Measurements from ENCODE around the gene VSTM5.

DNA sequence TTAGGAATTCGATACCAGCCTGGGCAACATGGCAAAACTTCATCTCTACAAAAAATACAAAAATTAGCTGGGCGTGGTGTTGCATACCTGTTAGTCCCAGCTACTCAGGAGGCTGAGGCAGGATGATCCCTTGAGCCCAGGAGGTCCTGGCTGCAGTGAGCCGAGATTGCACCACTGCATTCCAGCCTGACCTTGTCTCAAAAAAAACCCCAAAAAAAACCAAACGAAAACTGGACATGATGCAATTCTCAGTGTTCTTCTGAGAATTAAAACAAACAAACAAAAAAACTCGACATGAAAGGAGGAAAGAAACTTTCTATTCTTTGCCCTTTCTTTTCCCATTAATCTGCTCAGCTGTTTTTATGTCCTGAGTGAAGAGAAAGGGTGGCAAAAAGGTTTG, 58.9 kb downstream of the VSTM5 start:
- TF ChIP-seq, protein P1, sequence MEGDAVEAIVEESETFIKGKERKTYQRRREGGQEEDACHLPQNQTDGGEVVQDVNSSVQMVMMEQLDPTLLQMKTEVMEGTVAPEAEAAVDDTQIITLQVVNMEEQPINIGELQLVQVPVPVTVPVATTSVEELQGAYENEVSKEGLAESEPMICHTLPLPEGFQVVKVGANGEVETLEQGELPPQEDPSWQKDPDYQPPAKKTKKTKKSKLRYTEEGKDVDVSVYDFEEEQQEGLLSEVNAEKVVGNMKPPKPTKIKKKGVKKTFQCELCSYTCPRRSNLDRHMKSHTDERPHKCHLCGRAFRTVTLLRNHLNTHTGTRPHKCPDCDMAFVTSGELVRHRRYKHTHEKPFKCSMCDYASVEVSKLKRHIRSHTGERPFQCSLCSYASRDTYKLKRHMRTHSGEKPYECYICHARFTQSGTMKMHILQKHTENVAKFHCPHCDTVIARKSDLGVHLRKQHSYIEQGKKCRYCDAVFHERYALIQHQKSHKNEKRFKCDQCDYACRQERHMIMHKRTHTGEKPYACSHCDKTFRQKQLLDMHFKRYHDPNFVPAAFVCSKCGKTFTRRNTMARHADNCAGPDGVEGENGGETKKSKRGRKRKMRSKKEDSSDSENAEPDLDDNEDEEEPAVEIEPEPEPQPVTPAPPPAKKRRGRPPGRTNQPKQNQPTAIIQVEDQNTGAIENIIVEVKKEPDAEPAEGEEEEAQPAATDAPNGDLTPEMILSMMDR (IDR thresholded peaks at IDR 0.05): no peak
- no peak for TF ChIP-seq POLR2AphosphoS5 (IDR thresholded peaks at IDR 0.05)

All from stomach (tissue), 4 donors.